ENCODE data around the gene POU4F1. TPM values are rescaled to one million over a fixed set of nuclear protein-coding genes. Genes with fewer than 3 reads are reported as not detected.

The POU4F1 gene
- total RNA-seq, 1 donor from 2014 or later = 1.6 TPM

- no peaks in the 10 kb centered on the region for H3K4me1 Mint-ChIP-seq
- Histone ChIP-seq H3K9me3 (ENCODE audit: low read depth) (no peaks in the 10 kb centered on the region), H3K4me1 (no peaks in the 10 kb centered on the region), H2AFZ (replicated peaks) (no peak overlapping the region), H3K27me3 (no peaks in the 10 kb centered on the region), H3K4me2 (no peak overlapping the region), H4K20me1 (ENCODE audit: low read depth) (peaks cover 3% of the 10 kb centered on the region), H3F3A (ENCODE audit: low read depth) (no peaks in the 10 kb centered on the region), H3K36me3 (no peaks in the 10 kb centered on the region), H3K9ac (no peak overlapping the region), H3K27ac (no peak overlapping the region), H3K4me3 (no peak overlapping the region), H3K79me2 (ENCODE audit: low read depth) (no peaks in the 10 kb centered on the region)
- H3K4me3 Mint-ChIP-seq = no peak overlapping the region
- no peaks in the 10 kb centered on the region for H3K9me3 Mint-ChIP-seq
- H3K27ac Mint-ChIP-seq = no peak overlapping the region
- no peaks in the 10 kb centered on the region for H3K27me3 Mint-ChIP-seq (ENCODE audit: insufficient read depth, low read depth)
- peaks cover 20% of the 10 kb centered on the region for H3K36me3 Mint-ChIP-seq
- no peak for DNase-seq (ENCODE audit: low spot score)
- TF ChIP-seq EZH2phosphoT487 (IDR thresholded peaks at IDR 0.05) (no peak), EZH2 (IDR thresholded peaks at IDR 0.05) (no peak)
- TF ChIP-seq, protein P1, sequence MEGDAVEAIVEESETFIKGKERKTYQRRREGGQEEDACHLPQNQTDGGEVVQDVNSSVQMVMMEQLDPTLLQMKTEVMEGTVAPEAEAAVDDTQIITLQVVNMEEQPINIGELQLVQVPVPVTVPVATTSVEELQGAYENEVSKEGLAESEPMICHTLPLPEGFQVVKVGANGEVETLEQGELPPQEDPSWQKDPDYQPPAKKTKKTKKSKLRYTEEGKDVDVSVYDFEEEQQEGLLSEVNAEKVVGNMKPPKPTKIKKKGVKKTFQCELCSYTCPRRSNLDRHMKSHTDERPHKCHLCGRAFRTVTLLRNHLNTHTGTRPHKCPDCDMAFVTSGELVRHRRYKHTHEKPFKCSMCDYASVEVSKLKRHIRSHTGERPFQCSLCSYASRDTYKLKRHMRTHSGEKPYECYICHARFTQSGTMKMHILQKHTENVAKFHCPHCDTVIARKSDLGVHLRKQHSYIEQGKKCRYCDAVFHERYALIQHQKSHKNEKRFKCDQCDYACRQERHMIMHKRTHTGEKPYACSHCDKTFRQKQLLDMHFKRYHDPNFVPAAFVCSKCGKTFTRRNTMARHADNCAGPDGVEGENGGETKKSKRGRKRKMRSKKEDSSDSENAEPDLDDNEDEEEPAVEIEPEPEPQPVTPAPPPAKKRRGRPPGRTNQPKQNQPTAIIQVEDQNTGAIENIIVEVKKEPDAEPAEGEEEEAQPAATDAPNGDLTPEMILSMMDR (IDR thresholded peaks at IDR 0.05) = no peak
These were observed 22.0 kb upstream of the POU4F1 start for GRCh38 chr13:78625384-78625783.

DNA sequence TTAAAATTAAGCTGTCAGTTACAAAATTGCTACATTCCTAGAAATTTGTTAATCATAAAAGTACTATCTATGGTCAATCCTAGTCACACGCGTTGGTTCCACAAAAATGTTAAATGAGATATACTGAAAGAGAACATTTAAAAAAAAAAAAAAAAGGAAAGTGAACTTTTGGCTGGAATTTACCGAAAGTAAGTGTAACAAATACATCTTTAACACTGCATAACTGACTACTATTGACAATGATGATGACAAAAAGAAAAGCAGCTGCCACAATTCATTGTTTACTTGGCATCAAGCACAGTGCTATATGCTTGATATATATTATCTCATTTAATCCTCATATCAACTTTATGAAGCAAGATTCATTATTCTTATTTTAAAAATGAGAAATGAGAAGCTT, 19.8 kb upstream of the POU4F1 start:
- no peaks in the 10 kb centered on the region for H3K4me1 Mint-ChIP-seq
- no peaks in the 10 kb centered on the region for H3K9me3 Mint-ChIP-seq
- no peaks in the 10 kb centered on the region for H3K27me3 ChIP-seq
- no peak overlapping the region for H3K27ac Mint-ChIP-seq
- no peaks in the 10 kb centered on the region for H3K4me1 ChIP-seq
- H3K27ac ChIP-seq = no peak overlapping the region
- no peak overlapping the region for H3K4me3 Mint-ChIP-seq
- no peaks in the 10 kb centered on the region for H3K79me2 ChIP-seq (ENCODE audit: low read depth)
- TF ChIP-seq EZH2phosphoT487 (IDR thresholded peaks at IDR 0.05) (no peak), EZH2 (IDR thresholded peaks at IDR 0.05) (no peak)
- TF ChIP-seq, protein P1 (IDR thresholded peaks at IDR 0.05) = no peak
- H2AFZ ChIP-seq (replicated peaks) = no peak overlapping the region
- H3K36me3 Mint-ChIP-seq = peaks cover 19% of the 10 kb centered on the region
- peaks cover 3% of the 10 kb centered on the region for H4K20me1 ChIP-seq (ENCODE audit: low read depth)
- H3F3A ChIP-seq (ENCODE audit: low read depth) = no peaks in the 10 kb centered on the region
- no peaks in the 10 kb centered on the region for H3K36me3 ChIP-seq
- no peaks in the 10 kb centered on the region for H3K27me3 Mint-ChIP-seq (ENCODE audit: insufficient read depth, low read depth)
- H3K9ac ChIP-seq = no peak overlapping the region
- no peaks in the 10 kb centered on the region for H3K9me3 ChIP-seq (ENCODE audit: low read depth)
- no peak overlapping the region for H3K4me2 ChIP-seq
- no peak for DNase-seq (ENCODE audit: low spot score)
- no peak overlapping the region for H3K4me3 ChIP-seq

- Histone ChIP-seq H4K20me1 (ENCODE audit: low read depth) (peaks cover 3% of the 10 kb centered on the region), H3K36me3 (peaks cover 4% of the 10 kb centered on the region), H3K9me3 (ENCODE audit: low read depth) (no peaks in the 10 kb centered on the region), H3K9ac (no peak overlapping the region), H2AFZ (replicated peaks) (no peak overlapping the region), H3K27ac (no peak overlapping the region), H3K4me3 (no peak overlapping the region), H3F3A (ENCODE audit: low read depth) (no peaks in the 10 kb centered on the region), H3K79me2 (ENCODE audit: low read depth) (no peaks in the 10 kb centered on the region), H3K4me1 (no peaks in the 10 kb centered on the region), H3K4me2 (no peak overlapping the region), H3K27me3 (no peaks in the 10 kb centered on the region)
- TF ChIP-seq EZH2 (IDR thresholded peaks at IDR 0.05) (no peak), EZH2phosphoT487 (IDR thresholded peaks at IDR 0.05) (no peak)
- TF ChIP-seq, protein P1 (IDR thresholded peaks at IDR 0.05) = no peak
- DNase-seq (ENCODE audit: low spot score) = no peak
- Mint-ChIP-seq H3K4me3 (no peak overlapping the region), H3K9me3 (no peaks in the 10 kb centered on the region), H3K36me3 (peaks cover 19% of the 10 kb centered on the region), H3K27ac (no peak overlapping the region), H3K4me1 (no peaks in the 10 kb centered on the region), H3K27me3 (ENCODE audit: insufficient read depth, low read depth) (no peaks in the 10 kb centered on the region)
These were observed 17.7 kb upstream of the POU4F1 start for GRCh38 chr13:78620936-78621470.
